Central memory CD8-positive, alpha-beta T cell (primary cell): ENCODE results near the gene ACTN1.

Experiments used
- ATAC-seq: fragments of 150-1000 bp; cut with Tn5 transposase; replicated peaks from 2 replicates; pipeline ENCODE4 v1.10.0; 2022; ENCODE audit warnings: mild to moderate bottlenecking, moderate FRiP score, moderate number of reproducible peaks; ENCODE audit not compliant: poor library complexity, severe bottlenecking; ENCODE audit errors: extremely low read depth
- DNase-seq, 2 donors: peaks; one replicate each; pipeline ENCODE4 v3.0.0; 2021; ENCODE audit warnings: low spot score in 2 of 2
- H3K27ac Mint-ChIP-seq: one replicate; pipeline ENCODE4 v1.8.0; 2022; ENCODE audit warnings: low read depth, mild to moderate bottlenecking, moderate library complexity, mixed read lengths
- H3K27me3 Mint-ChIP-seq: one replicate; pipeline ENCODE4 v1.8.0; 2022; ENCODE audit warnings: mixed read lengths
- H3K36me3 Mint-ChIP-seq: one replicate; pipeline ENCODE4 v1.8.0; 2022; ENCODE audit warnings: mild to moderate bottlenecking, moderate library complexity, mixed read lengths; ENCODE audit not compliant: insufficient read depth
- H3K4me1 Mint-ChIP-seq: one replicate; pipeline ENCODE4 v1.8.0; 2022; ENCODE audit warnings: mixed read lengths
- H3K4me3 Mint-ChIP-seq: one replicate; pipeline ENCODE4 v1.8.0; 2022; ENCODE audit warnings: mild to moderate bottlenecking, moderate library complexity, mixed read lengths
- H3K9me3 Mint-ChIP-seq: one replicate; pipeline ENCODE4 v1.8.0; 2022; ENCODE audit warnings: mixed read lengths

ACTN1 gene

DNA sequence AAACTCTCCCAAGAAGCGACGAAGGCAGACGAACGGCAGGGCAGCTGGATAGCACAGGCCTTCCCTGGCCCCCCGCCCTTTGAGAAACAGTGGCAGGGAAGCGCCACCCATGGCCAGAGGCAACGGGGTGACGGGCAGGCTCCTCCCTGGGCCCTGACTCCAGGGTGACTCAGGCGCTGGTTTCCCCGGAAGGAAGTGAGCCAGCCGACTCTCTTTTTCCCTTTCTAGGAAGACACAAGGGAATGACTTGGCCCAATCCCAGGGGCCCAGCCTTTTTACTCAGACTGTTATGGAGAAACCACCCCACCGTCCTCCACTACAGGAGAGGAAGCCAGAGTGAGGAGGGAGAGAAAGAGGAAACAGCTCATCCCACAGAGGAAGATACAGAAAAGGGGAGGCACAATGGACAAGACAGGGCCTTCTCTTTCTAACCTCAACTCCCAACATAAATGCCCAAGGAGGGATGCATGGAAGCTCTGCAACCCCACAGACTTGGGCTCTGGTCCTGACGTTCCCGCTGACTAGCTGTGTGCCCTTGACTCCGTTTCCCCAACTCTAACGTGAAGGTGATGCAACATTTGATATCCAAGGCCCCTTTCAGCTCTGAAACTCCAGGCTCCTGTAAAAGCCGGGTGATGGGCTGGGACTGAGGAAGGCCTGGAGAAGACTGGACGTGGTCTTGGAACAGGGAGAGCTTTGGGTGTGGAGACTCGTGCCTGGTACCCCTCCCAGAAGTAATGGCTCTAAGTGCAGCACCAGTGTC lies 27.9 kb downstream of the ACTN1 start:
- DNase-seq (no peak), ATAC-seq (no peak)
- H3K4me1 Mint-ChIP-seq: peaks cover 14% of the 10 kb centered on the region
- H3K27me3 Mint-ChIP-seq: peaks cover 8% of the 10 kb centered on the region
- H3K9me3 Mint-ChIP-seq: no peaks in the 10 kb centered on the region
- no peak overlapping the region for H3K27ac Mint-ChIP-seq
- peaks cover 5% of the 10 kb centered on the region for H3K36me3 Mint-ChIP-seq
- H3K4me3 Mint-ChIP-seq: no peak overlapping the region

- H3K27me3 Mint-ChIP-seq: peaks cover 5% of the 10 kb centered on the region
- DNase-seq (no peak), ATAC-seq (no peak)
- H3K4me3 Mint-ChIP-seq: no peak overlapping the region
- H3K36me3 Mint-ChIP-seq: peaks cover 3% of the 10 kb centered on the region
- no peaks in the 10 kb centered on the region for H3K9me3 Mint-ChIP-seq
- peaks cover 15% of the 10 kb centered on the region for H3K4me1 Mint-ChIP-seq
- H3K27ac Mint-ChIP-seq: no peak overlapping the region
These were observed 29.0 kb downstream of the ACTN1 start for GRCh38 chr14:68950111-68950510.

DNA sequence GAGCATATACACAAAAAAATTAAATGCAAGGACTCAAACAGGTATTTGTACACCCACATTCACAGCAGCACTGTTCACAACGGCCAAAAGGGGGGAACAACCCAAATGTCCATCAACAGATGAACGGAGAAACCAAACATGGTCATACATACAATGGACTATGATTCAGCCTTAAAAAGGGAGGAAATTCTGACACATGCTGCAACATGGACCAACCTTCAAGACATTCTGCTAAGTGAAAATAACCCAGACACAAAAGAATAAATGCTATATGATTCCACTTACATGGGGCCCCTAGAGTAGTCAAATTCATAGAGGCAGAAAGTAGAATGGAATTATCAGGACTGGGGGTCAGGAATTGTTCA lies 29.5 kb downstream of the ACTN1 start:
- ATAC-seq: no peak
- H3K27ac Mint-ChIP-seq: no peak overlapping the region

GRCh38 chr14:68948686-68949600 lies 30.2 kb downstream of the ACTN1 start:
- DNase-seq (no peak), ATAC-seq (no peak)
- Mint-ChIP-seq H3K27ac (no peak overlapping the region), H3K4me3 (no peak overlapping the region), H3K36me3 (peaks cover 3% of the 10 kb centered on the region), H3K9me3 (no peaks in the 10 kb centered on the region), H3K4me1 (peaks cover 12% of the 10 kb centered on the region), H3K27me3 (no peaks in the 10 kb centered on the region)

More for the DNA sequence above, 29.5 kb downstream of the ACTN1 start:
- H3K4me3 Mint-ChIP-seq: no peak overlapping the region
- peaks cover 3% of the 10 kb centered on the region for H3K36me3 Mint-ChIP-seq
- H3K9me3 Mint-ChIP-seq: no peaks in the 10 kb centered on the region
- no peaks in the 10 kb centered on the region for H3K27me3 Mint-ChIP-seq
- H3K4me1 Mint-ChIP-seq: peaks cover 12% of the 10 kb centered on the region
- DNase-seq: no peak

DNA sequence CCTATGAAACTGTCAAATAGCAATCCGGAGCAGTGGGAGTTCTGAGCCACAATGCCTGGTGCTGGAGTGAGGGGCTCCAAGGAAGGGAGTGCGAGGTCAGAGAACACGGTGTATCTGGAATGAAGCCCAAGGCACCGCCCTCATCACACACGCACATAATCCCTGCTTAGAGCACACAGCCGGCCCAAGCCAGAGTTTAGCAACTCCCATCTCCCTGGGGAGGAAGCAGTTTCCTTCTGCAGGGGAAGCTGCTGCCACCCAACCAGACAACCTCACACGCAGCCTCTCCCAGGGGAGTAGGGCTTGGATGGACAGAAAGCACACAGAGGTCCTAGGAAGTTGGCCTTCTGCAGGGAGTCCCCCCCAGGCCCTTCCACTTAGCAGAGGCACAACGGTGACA lies 31.3 kb downstream of the ACTN1 start:
- DNase-seq (no peak), ATAC-seq (no peak)
- Mint-ChIP-seq H3K9me3 (no peaks in the 10 kb centered on the region), H3K4me1 (peaks cover 7% of the 10 kb centered on the region), H3K27me3 (no peaks in the 10 kb centered on the region), H3K27ac (no peak overlapping the region), H3K36me3 (peaks cover 3% of the 10 kb centered on the region), H3K4me3 (no peak overlapping the region)

DNA sequence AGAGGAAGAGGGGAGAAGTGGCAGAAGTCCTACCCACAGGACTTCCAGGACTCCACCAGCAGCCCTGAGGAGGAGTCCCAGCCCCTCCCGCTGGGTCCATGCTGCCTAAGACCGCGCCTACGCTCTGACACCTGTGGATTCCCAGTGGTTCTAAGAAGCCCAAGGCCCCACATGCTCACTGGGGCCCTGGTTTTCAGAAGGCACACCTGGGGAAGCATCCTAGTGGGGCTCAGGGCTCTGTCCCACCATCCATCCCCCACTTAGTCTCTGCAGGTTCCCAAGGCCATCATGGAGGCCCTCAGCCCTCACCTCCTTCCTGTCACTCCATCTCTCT lies 32.6 kb downstream of the ACTN1 start:
- DNase-seq: no peak
- no peak for ATAC-seq
- H3K27me3 Mint-ChIP-seq: no peaks in the 10 kb centered on the region
- peaks cover 7% of the 10 kb centered on the region for H3K4me1 Mint-ChIP-seq
- peaks cover 3% of the 10 kb centered on the region for H3K36me3 Mint-ChIP-seq
- no peaks in the 10 kb centered on the region for H3K9me3 Mint-ChIP-seq
- no peak overlapping the region for H3K4me3 Mint-ChIP-seq
- no peak overlapping the region for H3K27ac Mint-ChIP-seq

- no peak for DNase-seq
- no peak for ATAC-seq
- H3K27me3 Mint-ChIP-seq: no peaks in the 10 kb centered on the region
- H3K9me3 Mint-ChIP-seq: no peaks in the 10 kb centered on the region
- H3K4me1 Mint-ChIP-seq: peaks cover 7% of the 10 kb centered on the region
- peaks cover 3% of the 10 kb centered on the region for H3K36me3 Mint-ChIP-seq
- peak overlapping the region; percentile 33 for H3K27ac Mint-ChIP-seq
- no peak overlapping the region for H3K4me3 Mint-ChIP-seq
These were observed 33.3 kb downstream of the ACTN1 start for GRCh38 chr14:68945585-68946488.

- peaks cover 3% of the 10 kb centered on the region for H3K36me3 Mint-ChIP-seq
- no peak for ATAC-seq
- no peak overlapping the region for H3K4me3 Mint-ChIP-seq
- H3K27ac Mint-ChIP-seq: peak overlapping the region; percentile 33
- DNase-seq: no peak
- H3K27me3 Mint-ChIP-seq: no peaks in the 10 kb centered on the region
- peaks cover 7% of the 10 kb centered on the region for H3K4me1 Mint-ChIP-seq
- no peaks in the 10 kb centered on the region for H3K9me3 Mint-ChIP-seq
These were observed 33.9 kb downstream of the ACTN1 start for GRCh38 chr14:68945190-68945584.

DNA sequence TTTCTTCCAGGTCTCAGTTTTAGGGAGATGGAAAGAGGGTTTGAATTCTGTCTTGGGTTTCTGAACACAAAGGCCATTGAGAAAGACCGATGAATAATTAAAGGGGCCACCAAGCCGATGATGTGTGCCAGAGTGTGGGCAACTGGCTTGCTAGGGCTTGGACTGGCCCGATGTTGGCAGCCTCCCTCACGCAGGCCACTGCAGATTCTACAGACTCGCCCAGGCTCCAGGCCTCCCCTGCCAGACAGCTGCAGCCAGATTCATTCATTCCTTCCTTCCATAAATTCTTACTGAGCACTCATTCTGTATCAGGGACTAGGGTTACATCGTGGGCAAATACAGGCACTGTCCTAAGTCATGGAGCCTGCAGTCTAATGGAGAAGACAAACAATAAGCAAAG lies 34.9 kb downstream of the ACTN1 start:
- Mint-ChIP-seq H3K36me3 (peaks cover 2% of the 10 kb centered on the region), H3K27me3 (no peaks in the 10 kb centered on the region), H3K4me3 (no peak overlapping the region), H3K9me3 (no peaks in the 10 kb centered on the region), H3K4me1 (peaks cover 7% of the 10 kb centered on the region), H3K27ac (no peak overlapping the region)
- ATAC-seq (no peak), DNase-seq (no peak)

DNA sequence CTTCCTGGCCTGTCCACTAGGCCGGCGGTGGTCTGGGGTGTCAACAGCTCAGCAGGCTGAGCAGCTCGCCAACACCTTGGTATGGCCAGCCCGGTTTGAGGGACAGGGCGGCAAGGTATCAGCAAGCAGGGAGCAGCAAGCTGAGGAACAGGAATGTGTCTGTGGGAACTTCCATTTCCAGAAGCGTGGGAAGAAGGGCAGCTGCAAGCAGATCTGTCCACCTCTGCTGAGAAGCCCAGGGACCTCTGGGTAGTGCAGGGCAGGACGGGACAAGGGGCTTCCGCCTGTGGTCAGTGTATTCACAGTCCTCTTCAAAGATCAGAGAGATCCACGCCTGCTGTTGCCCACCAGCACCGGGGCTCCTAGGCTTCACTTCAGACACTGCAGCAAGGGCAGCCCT lies 36.0 kb downstream of the ACTN1 start:
- peaks cover 7% of the 10 kb centered on the region for H3K4me1 Mint-ChIP-seq
- no peaks in the 10 kb centered on the region for H3K27me3 Mint-ChIP-seq
- no peaks in the 10 kb centered on the region for H3K9me3 Mint-ChIP-seq
- no peaks in the 10 kb centered on the region for H3K36me3 Mint-ChIP-seq
- DNase-seq: no peak
- H3K4me3 Mint-ChIP-seq: no peak overlapping the region
- ATAC-seq: no peak
- no peak overlapping the region for H3K27ac Mint-ChIP-seq

GRCh38 chr14:68942296-68943035 lies 36.6 kb downstream of the ACTN1 start:
- DNase-seq: no peak
- Mint-ChIP-seq H3K27me3 (no peaks in the 10 kb centered on the region), H3K4me3 (no peak overlapping the region), H3K9me3 (no peaks in the 10 kb centered on the region), H3K36me3 (no peaks in the 10 kb centered on the region), H3K4me1 (peaks cover 7% of the 10 kb centered on the region), H3K27ac (no peak overlapping the region)
- no peak for ATAC-seq

DNA sequence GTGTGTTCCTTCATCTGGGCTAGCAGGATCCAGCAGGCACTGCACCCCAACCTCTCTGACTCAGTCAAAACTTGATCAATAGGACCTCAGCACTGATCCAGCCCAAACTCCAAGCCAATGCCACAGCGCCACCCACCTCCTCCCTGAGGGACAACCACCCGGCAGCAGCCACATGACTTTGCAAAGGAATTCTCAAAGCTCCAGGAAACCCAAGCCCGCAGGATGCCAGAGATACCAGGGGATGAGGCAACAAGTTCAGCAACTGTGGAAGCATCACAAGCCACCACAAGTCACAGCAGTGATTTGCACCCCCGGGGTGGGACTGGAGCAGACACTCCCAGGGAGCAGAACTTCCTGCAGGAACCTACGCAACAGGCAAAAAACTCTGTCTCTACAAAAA lies 37.3 kb downstream of the ACTN1 start:
- no peak overlapping the region for H3K27ac Mint-ChIP-seq
- no peak for DNase-seq
- H3K36me3 Mint-ChIP-seq: no peaks in the 10 kb centered on the region
- H3K4me1 Mint-ChIP-seq: peaks cover 7% of the 10 kb centered on the region
- H3K9me3 Mint-ChIP-seq: no peaks in the 10 kb centered on the region
- H3K4me3 Mint-ChIP-seq: no peak overlapping the region
- H3K27me3 Mint-ChIP-seq: no peaks in the 10 kb centered on the region
- ATAC-seq: no peak
